AG09319 (cell line): ENCODE data around the gene MFNG.
A peak's percentile ranks its signal among the peaks of the same experiment; 100 is the strongest.

Experiments
- DNase-seq: peaks from one replicate; pipeline ENCODE4 v3.0.0-alpha.2; 2010; ENCODE audit warnings: low read depth; ENCODE audit errors: extremely low read depth
- CTCF ChIP-seq: IDR thresholded peaks from 2 replicates; pipeline ENCODE4 v1.5.1; 2011; ENCODE audit warnings: low read depth, mild to moderate bottlenecking, inconsistent platforms, low read length, moderate library complexity

The MFNG gene

GRCh38 chr22:37525746-37526350, 39.7 kb upstream of the MFNG start:
- no peak for DNase-seq
- no peak for TF ChIP-seq CTCF

GRCh38 chr22:37525073-37525745, 39.0 kb upstream of the MFNG start:
- TF ChIP-seq CTCF = no peak
- peak; percentile 43 for DNase-seq

- no peak for DNase-seq
- TF ChIP-seq CTCF = no peak
Measured at GRCh38 chr22:37522482-37522881, 36.3 kb upstream of the MFNG start.

- TF ChIP-seq CTCF = no peak
- DNase-seq = no peak
Measured at GRCh38 chr22:37521236-37521739, 35.1 kb upstream of the MFNG start.

GRCh38 chr22:37520776-37521191, 34.6 kb upstream of the MFNG start:
- no peak for DNase-seq
- no peak for TF ChIP-seq CTCF

GRCh38 chr22:37519268-37520195, 33.3 kb upstream of the MFNG start, which contains the start of gene CARD10:
CARD10 (minus strand) TSS chr22:37519415; CDS start chr22:37519200, 215 bp downstream.
- no peak for TF ChIP-seq CTCF
- no peak for DNase-seq
